K562 (cell line): ENCODE results near the gene NLRP9. TPM values are rescaled to one million over a fixed set of nuclear protein-coding genes. Genes with fewer than 3 reads are reported as not detected.
A peak's percentile ranks its signal among the peaks of the same experiment; 100 is the strongest.

ENCODE experiments used
- ATAC-seq: fragments of 200-7000 bp; cut with Tn5 transposase; 3 replicates; pipeline ENCODE4 v1.9.1; 2020; ENCODE audit warnings: moderate library complexity
- BruUV-seq: library from RNA; stranded (reverse); fragments of 400-500 nt; replicated peaks from 2 replicates; lab custom pipeline; 2021; lab: Mats Ljungman, UMichigan
- CTCF ChIA-PET: fragments of 300-600 bp; formaldehyde crosslinking; extraction: SDS; loops from one replicate; lab custom pipeline; 2021; ENCODE audit warnings: low intra/inter-chr PET ratio; lab: Yijun Ruan, JAX
- POLR2A ChIA-PET: fragments of 300-600, 350-650 bp; sonication (Branson Sonifier 250); formaldehyde crosslinking; extraction: SDS; loops from one replicate; lab custom pipeline; 2021; ENCODE audit warnings: antibody characterized with exemption, inconsistent platforms; lab: Yijun Ruan, JAX
- DNase-seq, 4 experiments: peaks; one replicate each; pipeline versions ENCODE4 v3.0.0 to v3.0.0-alpha.2; 2011 to 2018; ENCODE audit warnings: low spot score in 3 of 4, mixed read lengths in 3 of 4; ENCODE audit errors: extremely low read depth in 1 of 4
- FAIRE-seq: peaks from 2 replicates; lab custom pipeline; 2011; peaks lifted over from hg19 to GRCh38; lab: Jason Lieb, UNC
- H2AFZ ChIP-seq: 2 replicates; pipeline ENCODE4 v1.6.0; 2011; ENCODE audit warnings: low read depth, low read length, control low read depth, inconsistent platforms
- H3K27ac ChIP-seq: fragments of 200-600 bp; 3 replicates; pipeline ENCODE4 v1.8.0; 2011; ENCODE audit warnings: low read depth, mild to moderate bottlenecking, control low read depth, inconsistent platforms, low read length, moderate library complexity, mixed read lengths; ENCODE audit errors: extremely low read depth
- H3K27me3 ChIP-seq, 2 experiments: fragments of 300-600 bp in 1 of 2; 2 replicates in 1 of 2; 3 replicates in 1 of 2; pipeline versions ENCODE4 v1.6.0 to v1.8.0; 2011; ENCODE audit warnings: inconsistent platforms in 2 of 2, low read length in 2 of 2, mild to moderate bottlenecking in 1 of 2, mixed read lengths in 1 of 2, moderate library complexity in 1 of 2; ENCODE audit not compliant: control insufficient read depth in 2 of 2, insufficient read depth in 2 of 2
- H3K36me3 ChIP-seq: fragments of 300-600 bp; 3 replicates; pipeline ENCODE4 v1.8.0; 2011; ENCODE audit warnings: mild to moderate bottlenecking, low read length, inconsistent platforms; ENCODE audit not compliant: control insufficient read depth, insufficient read depth
- H3K4me1 ChIP-seq, 2 experiments: fragments of 200-600 bp in 1 of 2; replicated peaks in 1 of 2; 2 replicates in 1 of 2; 3 replicates in 1 of 2; pipeline versions ENCODE4 v1.5.1 to v1.8.0; 2011; ENCODE audit warnings: inconsistent platforms in 2 of 2, low read length in 2 of 2, mild to moderate bottlenecking in 1 of 2, mixed read lengths in 1 of 2, moderate library complexity in 1 of 2; ENCODE audit not compliant: control insufficient read depth in 2 of 2, insufficient read depth in 2 of 2
- H3K4me2 ChIP-seq: 2 replicates; pipeline ENCODE4 v1.6.1; 2011; ENCODE audit warnings: low read length, control low read depth, inconsistent platforms, mixed read lengths; ENCODE audit not compliant: insufficient read depth
- H3K4me3 ChIP-seq: fragments of 200-600 bp; sonication (generic), shearing (Covaris generic); 2 replicates; pipeline ENCODE4 v1.5.1; 2016; ENCODE audit warnings: control low read depth, inconsistent platforms
- H3K79me2 ChIP-seq: fragments of 200-600 bp; 3 replicates; pipeline ENCODE4 v1.8.0; 2011; ENCODE audit warnings: low read length, inconsistent platforms; ENCODE audit not compliant: control insufficient read depth, insufficient read depth
- H3K9ac ChIP-seq, 2 experiments: 2 replicates each; pipeline versions ENCODE4 v1.6.0 to v1.6.1; 2011; ENCODE audit warnings: low read depth in 2 of 2, low read length in 2 of 2, control low read depth in 1 of 2, inconsistent platforms in 1 of 2, mild to moderate bottlenecking in 1 of 2, mixed read lengths in 1 of 2; ENCODE audit not compliant: insufficient read depth in 1 of 2
- H3K9me1 ChIP-seq: one replicate; pipeline ENCODE4 v1.6.0; 2011; ENCODE audit warnings: inconsistent platforms, mild to moderate bottlenecking, low read length, moderate library complexity; ENCODE audit not compliant: control insufficient read depth, insufficient read depth
- H3K9me3 ChIP-seq: replicated peaks from 2 replicates; pipeline ENCODE4 v1.5.1; 2011; ENCODE audit warnings: low read depth, low read length, inconsistent platforms; ENCODE audit not compliant: control insufficient read depth, insufficient read depth
- H4K20me1 ChIP-seq: replicated peaks from 2 replicates; pipeline ENCODE4 v1.6.1; 2011; ENCODE audit warnings: low read length, inconsistent platforms, mixed read lengths; ENCODE audit not compliant: control insufficient read depth, insufficient read depth
- KDM1A ChIP-seq, 2 experiments: fragments of 450-650 bp; IDR thresholded peaks; 2 replicates each; pipeline ENCODE4 v1.6.1; 2016; ENCODE audit warnings: mild to moderate bottlenecking in 2 of 2
- NR0B1 ChIP-seq: fragments of 450-650 bp; IDR thresholded peaks from one replicate; pipeline ENCODE4 v1.6.1; 2018; ENCODE audit warnings: mild to moderate bottlenecking, moderate library complexity; ENCODE audit not compliant: partially characterized antibody
- PHF8 ChIP-seq: fragments of 200-600 bp; sonication (generic); IDR thresholded peaks from 2 replicates; pipeline ENCODE4 v1.6.1; 2012; ENCODE audit warnings: mixed run types, mild to moderate bottlenecking, inconsistent platforms, low read length, moderate library complexity, borderline replicate concordance
- POLR2AphosphoS5 ChIP-seq: IDR thresholded peaks from 2 replicates; pipeline ENCODE4 v1.6.1; 2011; ENCODE audit warnings: mild to moderate bottlenecking, low read depth, low read length, moderate library complexity; ENCODE audit not compliant: control insufficient read depth, insufficient read depth
- POLR2B ChIP-seq: fragments of 450-650 bp; IDR thresholded peaks from 2 replicates; pipeline ENCODE4 v1.6.1; 2018; ENCODE audit warnings: low read depth; ENCODE audit not compliant: partially characterized antibody
- POLR2G ChIP-seq: fragments of 200-400 bp; formaldehyde crosslinking; IDR thresholded peaks from 2 replicates; pipeline ENCODE4 v1.6.1; 2017; ENCODE audit warnings: low read depth, mild to moderate bottlenecking, antibody characterized with exemption, low read length, moderate library complexity
- TBP ChIP-seq: optimal IDR thresholded peaks from 2 replicates; pipeline ENCODE3; 2011; ENCODE audit warnings: low read depth, low read length, improper control_type of control experiment
- TEAD1 ChIP-seq, 2 experiments: fragments of 450-650 bp in 1 of 2; sonication (generic) in 1 of 2; formaldehyde crosslinking; IDR thresholded peaks; 2 replicates each; pipeline versions ENCODE4 v1.4.0 to v1.8.0; 2020 to 2022; ENCODE audit warnings: mild to moderate bottlenecking in 2 of 2, missing genetic modification reagents in 1 of 2
- VEZF1 ChIP-seq: fragments of 200-800 bp; sonication (Bioruptor generic); IDR thresholded peaks from 2 replicates; pipeline ENCODE4 v1.6.1; 2017; ENCODE audit warnings: missing genetic modification characterization, missing compliant biosample characterization
- ZBTB7A ChIP-seq: IDR thresholded peaks from 2 replicates; pipeline ENCODE4 v1.6.1; 2011; ENCODE audit warnings: low read depth, mild to moderate bottlenecking, low read length, moderate library complexity, borderline replicate concordance; ENCODE audit not compliant: control insufficient read depth
- ZSCAN32 ChIP-seq: fragments of 450-650 bp; formaldehyde crosslinking; IDR thresholded peaks from 2 replicates; pipeline ENCODE4 v1.4.0; 2020; ENCODE audit warnings: mild to moderate bottlenecking, moderate library complexity
- WGBS: fragments of 100-300 bp; shearing (Covaris generic); methylation state at CpG from one replicate; pipeline ENCODE4 v1.1.6; 2016; ENCODE audit warnings: low coverage, mixed read lengths; ENCODE audit not compliant: insufficient coverage; ENCODE audit errors: missing lambda C conversion rate; 5-methylcytosine and 5-hydroxymethylcytosine counted together
- in situ Hi-C: fragments of 300-500 bp; cut with MboI; formaldehyde crosslinking; loops from 4 replicates; pipeline ENCODE4 v1.15.0; 2018; ENCODE audit warnings: inconsistent platforms, mixed read lengths
- intact Hi-C: fragments of 100-400 bp; cut with micrococcal nuclease; formaldehyde crosslinking; loops from 2 replicates; pipeline ENCODE4 v1.14.2; 2022
- polyA plus RNA-seq, 8 experiments: library from polyadenylated mRNA; depleted of rRNA in 4 of 8; stranded (reverse) in 5 of 8; unstranded in 3 of 8; fragments of >200 nt; fragmentation: Nextera tagmentation in 2 of 8; fragmentation: Illumina TruSeq in 1 of 8; extraction: Ambion mirVana in 2 of 8; extraction: Trizol in 1 of 8; gene quantifications; 2 replicates each; pipeline versions ENCODE4 v1.2.1 to v1.2.3, GENCODE V29; 2011 to 2014; ENCODE audit warnings: inconsistent platforms in 1 of 8, missing spikeins in 1 of 8
- total RNA-seq, 7 experiments: library from RNA; depleted of rRNA in 6 of 7; stranded (reverse); fragments of >200 nt in 6 of 7; fragmentation: Illumina TruSeq in 2 of 7; extraction: Trizol in 2 of 7; gene quantifications; 2 replicates each; pipeline versions ENCODE4 v1.2.1 to v1.2.3, GENCODE V29; 2011 to 2021; ENCODE audit warnings: low replicate concordance in 1 of 7

NLRP9 gene
- total and polyA plus RNA-seq, 9 of the 15 experiments (the other 6 are each of a cell fraction or from before 2014, with no cell fraction given): not detected

- ChIA-PET CTCF (no interaction called here), POLR2A (interaction anchor here (0.6 to 1.8 kb wide), 3 partner anchors 17 to 27 kb away, joined by 3 to 10 read pairs (median 3); no protein-coding TSS in a partner anchor)
- peak overlapping the region; percentile 83 for H3K4me3 ChIP-seq
- peaks cover 93% of the 10 kb centered on the region for H3K79me2 ChIP-seq
- peak; percentile 8 for TF ChIP-seq TBP
- no peak for TF ChIP-seq ZSCAN32 (CRISPR knock-in tag)
- TF ChIP-seq TEAD1 (CRISPR knock-in tag; IDR thresholded peaks at IDR 0.05): no peak
- no peak for TF ChIP-seq POLR2B
- peak overlapping the region; percentile 60 for H3K4me2 ChIP-seq
- H3K9me1 ChIP-seq: peaks cover 9% of the 10 kb centered on the region
- WGBS: 13% methylated on average over 17 of the region's 17 CpGs
- peaks cover 47% of the 10 kb centered on the region for H4K20me1 ChIP-seq
- ATAC-seq: peak; percentile 2
- no peak overlapping the region for H2AFZ ChIP-seq
- H3K27ac ChIP-seq: peak overlapping the region; percentile 72
- DNase-seq: no peak
- intact Hi-C loops: no loop called here
- H3K9ac ChIP-seq: peak overlapping the region; percentile 61 to 87
- no peak for FAIRE-seq
- H3K4me1 ChIP-seq: peaks cover 46 to 78% of the 10 kb centered on the region in 2 experiments
- no peaks in the 10 kb centered on the region for H3K27me3 ChIP-seq
- TSS peak; percentile 93 for BruUV-seq
- in situ Hi-C loops: no loop called here
- peaks cover 82% of the 10 kb centered on the region; the same call in 2 of the 3 replicates for H3K36me3 ChIP-seq
- H3K9me3 ChIP-seq: no peaks in the 10 kb centered on the region
Measured at GRCh38 chr19:55674459-55674840, 63.8 kb downstream of the NLRP9 start.

GRCh38 chr19:55673889-55674288, 64.3 kb downstream of the NLRP9 start:
- peak overlapping the region; percentile 79 for H3K27ac ChIP-seq
- H3K4me3 ChIP-seq: peak overlapping the region; percentile 83; the same call in 1 of the 2 replicates
- peak; percentile 68 to 80 (median 70) for DNase-seq
- ChIA-PET CTCF (no interaction called here), POLR2A (interaction anchor here (0.6 to 1.8 kb wide), 4 partner anchors 8 to 27 kb away, joined by 3 to 10 read pairs (median 4); partner anchors contain the start of gene U2AF2)
- WGBS: 5% methylated on average over 7 of the region's 15 CpGs
- H2AFZ ChIP-seq: no peak overlapping the region
- in situ Hi-C loops: no loop called here
- H3K4me1 ChIP-seq: peaks cover 46 to 73% of the 10 kb centered on the region in 2 experiments
- no TSS peak for BruUV-seq
- H3K79me2 ChIP-seq: peaks cover 92% of the 10 kb centered on the region
- FAIRE-seq: peak; percentile 49
- peak overlapping the region; percentile 76 for H3K4me2 ChIP-seq
- peaks cover 82% of the 10 kb centered on the region; the same call in 2 of the 3 replicates for H3K36me3 ChIP-seq
- H3K9me3 ChIP-seq: no peaks in the 10 kb centered on the region
- intact Hi-C loops: no loop called here
- peak; percentile 4 for ATAC-seq
- H3K9me1 ChIP-seq: peaks cover 9% of the 10 kb centered on the region
- peaks cover 47% of the 10 kb centered on the region for H4K20me1 ChIP-seq
- H3K27me3 ChIP-seq: no peaks in the 10 kb centered on the region
- peak; percentile 24; the same call in 1 of the 2 replicates for TF ChIP-seq VEZF1
- peak; percentile 90 for TF ChIP-seq ZBTB7A
- 0 out of 2 replicates have a peak, but pooled peaks have one; percentile 20 for TF ChIP-seq POLR2G
- no peak for TF ChIP-seq PHF8
- no peak for TF ChIP-seq NR0B1
- no peak for TF ChIP-seq KDM1A (IDR thresholded peaks at IDR 0.05)
- peak; percentile 1; the same call in 1 of the 2 replicates for TF ChIP-seq POLR2AphosphoS5
- H3K9ac ChIP-seq: peak overlapping the region; percentile 58 to 88
